ENCODE measurements around the gene AMN.

GRCh38 chr14:102951799-102952198 lies 29.3 kb downstream of the AMN start:
- TF ChIP-seq CTCF (IDR thresholded peaks at IDR 0.05), result no peak
- TF ChIP-seq POLR2A (IDR thresholded peaks at IDR 0.05), result no peak
